Fibroblast of skin of back (primary cell): ENCODE measurements around the gene SLC1A7.

Experiments
- DNase-seq: peaks from one replicate; pipeline ENCODE4 v3.0.0-alpha.2; 2013

Gene SLC1A7

DNA sequence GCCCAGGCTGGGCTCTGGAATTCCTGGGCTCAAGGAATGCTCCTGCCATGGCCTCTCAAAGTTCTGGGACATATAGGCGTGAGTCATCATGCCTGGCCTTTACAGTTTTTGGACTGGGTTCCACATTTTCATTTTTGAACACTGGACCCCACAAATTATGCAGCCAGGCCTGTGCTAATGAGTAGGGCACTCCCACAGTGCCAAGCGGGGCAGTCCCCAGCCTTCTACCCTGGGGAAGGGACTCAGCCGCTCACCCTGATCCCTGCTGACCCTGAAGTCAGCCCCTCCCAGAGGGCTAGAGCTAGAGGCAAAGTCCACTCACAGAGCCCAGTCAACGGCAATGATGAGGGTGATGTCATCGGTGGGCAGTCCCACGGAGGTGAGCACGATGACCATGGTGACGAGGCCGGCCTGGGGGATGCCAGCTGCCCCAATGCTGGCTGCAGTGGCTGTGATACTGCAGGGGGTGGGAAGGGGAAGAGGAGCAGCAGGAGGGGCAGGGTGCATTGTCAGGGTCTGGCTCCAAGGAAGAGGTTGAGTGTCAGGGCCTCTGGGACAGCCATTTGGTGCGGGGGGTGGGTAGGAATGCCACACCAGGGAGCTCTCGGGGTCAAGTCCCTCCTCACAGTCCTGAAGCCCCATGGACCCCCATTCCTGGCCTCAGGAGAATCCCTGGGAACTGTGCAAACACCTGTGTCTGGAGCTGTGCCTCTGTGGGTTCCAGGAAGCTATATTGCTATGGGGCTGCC is 52.8 kb downstream of the SLC1A7 start:
- peak; percentile 58 for DNase-seq

DNA sequence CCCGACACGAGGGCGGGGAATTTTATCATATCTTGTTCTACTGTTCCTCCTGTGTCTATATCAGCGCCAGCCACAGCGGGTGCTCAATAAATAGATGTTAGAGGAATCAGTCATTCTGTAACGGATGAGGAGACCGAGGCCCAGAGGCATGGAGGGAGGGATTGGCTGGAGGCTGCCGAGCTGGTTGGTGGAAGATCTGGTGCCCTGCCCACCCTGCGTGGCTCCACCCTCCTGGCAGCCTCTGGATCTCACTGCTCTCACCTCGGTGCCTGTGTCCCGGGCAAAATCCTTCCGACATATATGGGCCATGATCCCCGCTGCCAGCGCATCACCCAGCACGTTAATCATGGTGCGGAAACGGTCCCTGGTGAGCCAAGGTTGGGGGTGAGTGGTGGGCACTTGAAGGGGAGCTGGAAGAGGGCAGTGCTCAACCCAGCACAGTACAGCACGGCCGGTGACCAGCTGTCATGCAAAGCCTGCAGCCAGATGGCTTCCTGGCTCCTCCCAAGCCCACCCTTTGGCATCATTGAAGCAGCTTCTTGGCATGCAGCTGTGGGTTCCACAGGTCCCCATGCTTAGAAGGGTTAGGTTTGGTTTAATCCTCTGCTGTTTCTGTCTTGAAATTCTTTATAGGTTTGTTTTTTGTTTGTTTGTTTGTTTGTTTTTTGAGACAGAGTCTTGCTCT is 53.7 kb downstream of the SLC1A7 start:
- DNase-seq, result no peak

DNA sequence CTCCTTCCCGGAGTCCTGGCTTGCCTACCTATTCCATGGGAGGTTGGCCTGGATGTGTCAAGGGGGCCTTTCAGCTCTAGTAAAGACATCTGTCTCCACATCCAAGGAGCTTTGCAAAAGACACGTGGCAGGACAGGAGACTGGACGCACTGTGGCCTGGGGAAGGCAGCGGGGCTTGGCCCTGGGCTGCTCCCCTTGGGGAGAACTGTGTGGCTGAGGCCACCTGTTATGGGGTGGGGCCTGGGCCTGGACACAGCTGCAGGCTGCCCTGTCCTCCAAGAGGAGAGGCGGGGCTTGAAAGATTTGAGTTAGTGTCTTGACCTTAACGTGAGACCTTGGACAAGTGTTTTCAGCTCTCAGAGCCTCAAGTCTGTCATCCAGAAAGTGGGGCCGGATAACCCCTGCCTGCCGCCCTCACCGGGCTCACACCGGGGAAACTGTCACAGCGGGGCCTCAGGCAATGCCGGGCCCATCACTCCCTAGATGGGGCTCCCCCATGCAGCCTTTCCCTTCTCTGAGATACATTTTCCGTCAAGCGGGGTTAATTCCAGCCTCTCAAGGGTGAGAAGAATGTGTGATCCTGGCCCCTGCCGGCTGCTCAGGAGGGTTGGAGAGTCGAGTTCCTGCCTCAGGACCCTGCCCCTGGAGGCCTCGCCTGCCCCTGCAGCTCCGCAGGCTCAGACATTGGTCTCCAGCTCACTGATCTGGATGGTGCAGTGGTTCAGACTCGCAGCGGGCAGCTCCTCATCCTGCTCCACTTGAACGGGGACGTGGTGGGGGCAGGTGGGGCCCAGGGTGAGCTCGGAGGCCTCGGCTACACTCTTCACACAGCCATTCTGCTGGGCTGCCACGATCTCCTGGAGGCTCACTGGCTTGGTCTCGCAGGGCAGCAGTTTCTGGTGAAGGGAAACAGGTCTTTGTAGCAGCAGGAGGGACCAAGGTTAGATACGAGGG is 54.8 kb downstream of the SLC1A7 start:
- DNase-seq, result no peak

DNA sequence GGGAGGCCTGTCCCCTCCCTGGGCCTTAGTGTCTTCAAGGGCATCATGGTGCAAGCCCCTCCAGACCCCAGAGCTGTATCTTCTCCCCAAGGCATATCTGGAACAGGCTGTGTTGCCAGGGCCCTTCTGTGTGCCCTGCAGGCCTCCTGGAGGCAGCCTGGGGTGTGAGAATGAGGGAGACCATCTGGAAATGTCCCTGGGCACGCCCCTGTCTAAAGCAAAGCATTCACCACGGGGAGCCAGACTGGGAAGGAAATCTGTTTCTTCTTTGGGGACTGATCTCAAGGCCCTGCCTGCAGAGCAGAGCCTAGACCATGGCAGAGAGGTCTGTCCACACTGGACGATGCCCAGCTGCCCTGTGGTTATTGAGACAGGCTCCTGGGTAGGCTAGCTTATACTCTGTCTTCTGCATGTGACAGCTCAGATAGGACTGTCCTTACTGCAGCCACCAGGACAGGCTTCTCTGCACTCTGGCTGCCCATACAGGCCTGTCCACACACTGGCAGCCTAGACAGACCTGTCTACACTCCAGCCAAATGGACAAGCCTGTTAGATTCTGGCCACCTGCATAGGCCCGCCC is 55.9 kb downstream of the SLC1A7 start:
- no peak for DNase-seq

GRCh38 chr1:53085405-53085804 is 57.0 kb downstream of the SLC1A7 start:
- DNase-seq, result no peak

GRCh38 chr1:53084589-53084971 is 57.9 kb downstream of the SLC1A7 start:
- DNase-seq, result peak; percentile 16

DNA sequence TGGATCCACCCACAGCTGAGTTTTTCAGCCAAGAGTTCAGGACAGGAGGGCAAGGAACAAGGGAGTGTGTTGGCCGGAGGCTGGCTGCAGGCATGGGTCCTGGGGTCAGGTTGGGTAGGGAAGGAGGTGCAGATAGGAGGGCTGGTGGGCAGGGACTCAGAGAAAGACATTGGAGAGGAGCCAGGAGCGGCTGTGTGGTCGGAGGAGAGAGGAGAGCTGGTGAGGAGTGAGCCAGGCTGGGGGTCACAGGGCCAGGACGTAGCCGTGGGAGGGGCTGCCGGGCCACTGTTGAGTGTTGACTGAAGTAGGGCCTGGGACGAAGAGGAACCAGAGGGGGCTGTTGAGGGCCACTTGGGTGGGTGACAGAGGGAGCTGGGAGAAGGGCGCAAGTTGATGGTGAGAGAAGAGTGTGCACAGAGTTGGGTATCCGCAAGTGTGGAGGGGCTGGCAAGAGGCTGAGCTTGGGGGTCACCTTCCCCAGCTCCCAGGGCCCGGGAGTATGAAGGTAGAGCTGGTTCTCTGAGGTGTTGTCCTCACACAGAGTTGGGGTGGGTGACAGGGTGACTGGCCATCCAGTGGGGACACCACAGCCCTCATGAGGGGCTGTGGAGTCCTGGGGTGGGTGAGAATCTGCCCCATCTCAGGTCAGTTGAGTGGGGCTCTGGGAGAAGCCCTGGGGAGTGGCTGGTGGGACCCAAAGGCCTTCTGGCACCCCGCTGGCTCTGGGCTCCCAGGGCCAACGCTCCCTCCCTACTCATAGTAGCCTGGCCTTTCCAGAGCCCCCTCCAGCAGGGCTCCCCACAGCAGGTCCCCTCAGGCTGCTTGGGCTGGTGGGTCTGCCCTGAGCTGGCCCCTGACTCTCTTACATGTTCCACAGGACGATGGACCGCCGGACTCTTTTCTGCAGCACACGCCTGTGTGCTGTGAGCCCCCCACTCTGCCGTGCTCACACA is 58.5 kb downstream of the SLC1A7 start:
- no peak for DNase-seq

DNA sequence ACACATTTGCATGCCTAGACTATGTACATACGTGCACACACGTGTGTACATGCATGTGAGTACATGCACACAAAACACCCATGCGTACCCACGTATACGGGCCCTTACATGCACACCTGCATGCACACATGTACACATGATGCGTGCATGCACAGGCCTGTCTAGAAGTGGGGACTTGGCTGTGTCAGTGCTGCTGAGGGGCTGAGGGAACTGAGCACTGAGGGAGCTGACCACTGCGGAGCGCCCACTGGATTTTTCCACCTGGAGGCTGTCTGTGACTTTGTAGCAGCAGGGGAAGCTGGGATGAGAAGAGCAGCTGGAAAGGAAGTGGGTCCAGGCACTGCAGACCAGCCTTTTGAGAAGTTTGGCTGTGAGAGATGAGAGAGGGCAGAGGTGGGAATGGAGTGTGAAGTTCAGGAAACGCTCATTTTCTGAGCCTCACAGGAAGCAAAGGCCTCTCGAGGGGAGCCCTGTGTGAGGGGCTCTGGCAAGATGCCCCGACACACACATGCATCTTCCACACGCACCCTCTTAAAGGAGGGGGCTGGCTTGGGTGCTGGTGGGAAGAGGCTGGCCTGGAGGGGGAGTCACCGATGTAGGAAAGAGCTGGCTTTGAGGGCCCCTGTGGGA is 59.5 kb downstream of the SLC1A7 start:
- no peak for DNase-seq

DNA sequence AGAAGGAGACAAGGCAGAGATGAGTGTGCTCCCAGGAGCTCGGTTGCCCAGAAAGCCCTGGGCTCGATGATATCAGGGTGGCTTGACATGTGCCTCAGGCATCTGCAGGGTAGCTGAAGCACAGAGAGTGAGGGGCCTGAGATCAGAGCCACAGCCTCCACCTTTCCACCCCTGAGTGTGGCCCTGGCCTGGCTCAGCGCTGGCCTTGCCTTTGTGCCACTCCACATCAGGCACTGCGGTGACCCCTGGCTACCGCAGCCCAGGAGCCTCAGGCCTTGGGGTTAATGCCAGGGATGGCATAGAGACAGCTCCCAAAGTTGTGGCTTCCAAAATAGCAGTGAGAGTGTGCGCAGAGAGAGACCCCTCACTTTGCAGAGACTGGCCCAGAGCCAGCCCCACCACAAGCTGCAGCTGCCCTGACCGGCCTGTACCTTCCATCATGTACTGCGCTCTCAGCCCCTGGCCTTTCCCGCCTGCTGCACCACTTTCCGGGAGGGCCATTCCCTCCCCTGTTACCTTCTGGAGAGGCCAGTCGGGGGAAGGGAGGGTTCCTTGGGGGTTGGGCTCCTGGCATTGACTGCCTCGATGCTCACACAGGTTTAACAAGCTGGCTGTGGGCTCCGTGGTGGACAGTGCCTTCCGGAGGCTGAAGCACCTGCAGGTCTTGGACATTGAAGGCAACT is 60.9 kb downstream of the SLC1A7 start:
- no peak for DNase-seq

GRCh38 chr1:53080769-53081168 is 61.7 kb downstream of the SLC1A7 start:
- DNase-seq, result no peak

DNA sequence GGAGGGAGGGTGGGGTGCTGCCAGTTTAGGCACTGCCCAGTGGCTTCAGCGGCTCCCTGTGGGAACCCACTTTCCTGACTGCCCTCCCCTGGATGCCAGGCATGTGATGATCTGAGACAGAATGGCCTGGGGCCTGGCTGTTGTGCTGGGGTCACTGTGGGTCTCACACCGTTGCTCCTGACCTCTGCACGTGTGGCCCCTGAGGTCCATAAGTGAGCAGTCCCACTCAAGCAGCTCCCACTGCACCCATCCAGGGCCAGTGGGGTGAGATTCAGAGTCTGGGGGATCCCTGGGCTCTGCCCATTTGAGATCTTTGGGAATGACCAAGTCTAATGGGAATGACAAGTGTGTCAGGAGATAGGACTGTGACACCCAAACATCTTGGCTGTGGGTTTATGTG is 62.4 kb downstream of the SLC1A7 start:
- DNase-seq, result no peak

DNA sequence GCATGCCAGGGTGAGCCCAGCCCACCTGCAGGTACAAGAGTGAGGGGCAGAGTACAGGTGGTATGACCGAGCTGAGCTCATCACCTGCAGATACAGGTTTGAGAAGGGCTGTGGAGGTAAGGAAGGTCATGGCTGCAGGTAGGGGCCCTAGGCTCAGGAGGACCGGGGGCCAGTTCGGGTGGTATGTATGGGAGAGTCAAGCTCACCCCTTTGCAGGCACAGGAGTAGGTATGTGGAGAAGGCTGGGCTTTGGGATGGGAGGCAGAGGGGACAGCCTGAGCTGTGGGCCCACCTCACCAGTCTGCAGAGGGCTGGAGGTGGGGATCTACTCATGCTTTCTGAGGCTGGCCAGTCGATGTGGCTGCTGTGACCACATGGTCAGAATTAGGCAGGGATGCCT is 63.2 kb downstream of the SLC1A7 start:
- DNase-seq, result no peak

DNA sequence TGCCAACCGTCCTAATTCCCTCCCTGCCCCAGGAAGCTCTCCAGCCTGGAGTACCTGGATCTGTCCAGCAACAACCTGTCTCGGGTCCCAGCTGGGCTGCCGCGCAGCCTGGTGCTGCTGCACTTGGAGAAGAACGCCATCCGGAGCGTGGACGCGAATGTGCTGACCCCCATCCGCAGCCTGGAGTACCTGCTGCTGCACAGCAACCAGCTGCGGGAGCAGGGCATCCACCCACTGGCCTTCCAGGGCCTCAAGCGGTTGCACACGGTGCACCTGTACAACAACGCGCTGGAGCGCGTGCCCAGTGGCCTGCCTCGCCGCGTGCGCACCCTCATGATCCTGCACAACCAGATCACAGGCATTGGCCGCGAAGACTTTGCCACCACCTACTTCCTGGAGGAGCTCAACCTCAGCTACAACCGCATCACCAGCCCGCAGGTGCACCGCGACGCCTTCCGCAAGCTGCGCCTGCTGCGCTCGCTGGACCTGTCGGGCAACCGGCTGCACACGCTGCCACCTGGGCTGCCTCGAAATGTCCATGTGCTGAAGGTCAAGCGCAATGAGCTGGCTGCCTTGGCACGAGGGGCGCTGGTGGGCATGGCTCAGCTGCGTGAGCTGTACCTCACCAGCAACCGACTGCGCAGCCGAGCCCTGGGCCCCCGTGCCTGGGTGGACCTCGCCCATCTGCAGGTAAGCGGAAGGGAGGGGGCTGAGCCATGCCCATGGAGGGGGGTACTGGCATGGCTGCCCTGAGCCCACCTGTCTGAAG is 63.9 kb downstream of the SLC1A7 start:
- no peak for DNase-seq

DNA sequence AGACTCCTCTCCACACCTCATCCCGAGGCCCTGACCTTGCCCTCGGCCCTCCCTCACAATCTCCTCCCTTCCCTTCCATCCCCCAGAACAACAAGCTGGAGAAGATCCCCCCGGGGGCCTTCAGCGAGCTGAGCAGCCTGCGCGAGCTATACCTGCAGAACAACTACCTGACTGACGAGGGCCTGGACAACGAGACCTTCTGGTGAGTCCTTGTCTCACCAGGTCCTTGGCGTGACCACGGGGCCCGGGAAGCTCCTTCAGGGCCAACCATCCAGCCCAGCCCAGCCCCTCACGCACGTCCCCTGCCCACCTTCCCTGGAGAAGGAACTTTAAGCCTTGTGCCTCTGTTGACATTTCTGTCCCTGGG is 64.9 kb downstream of the SLC1A7 start:
- DNase-seq, result no peak

DNA sequence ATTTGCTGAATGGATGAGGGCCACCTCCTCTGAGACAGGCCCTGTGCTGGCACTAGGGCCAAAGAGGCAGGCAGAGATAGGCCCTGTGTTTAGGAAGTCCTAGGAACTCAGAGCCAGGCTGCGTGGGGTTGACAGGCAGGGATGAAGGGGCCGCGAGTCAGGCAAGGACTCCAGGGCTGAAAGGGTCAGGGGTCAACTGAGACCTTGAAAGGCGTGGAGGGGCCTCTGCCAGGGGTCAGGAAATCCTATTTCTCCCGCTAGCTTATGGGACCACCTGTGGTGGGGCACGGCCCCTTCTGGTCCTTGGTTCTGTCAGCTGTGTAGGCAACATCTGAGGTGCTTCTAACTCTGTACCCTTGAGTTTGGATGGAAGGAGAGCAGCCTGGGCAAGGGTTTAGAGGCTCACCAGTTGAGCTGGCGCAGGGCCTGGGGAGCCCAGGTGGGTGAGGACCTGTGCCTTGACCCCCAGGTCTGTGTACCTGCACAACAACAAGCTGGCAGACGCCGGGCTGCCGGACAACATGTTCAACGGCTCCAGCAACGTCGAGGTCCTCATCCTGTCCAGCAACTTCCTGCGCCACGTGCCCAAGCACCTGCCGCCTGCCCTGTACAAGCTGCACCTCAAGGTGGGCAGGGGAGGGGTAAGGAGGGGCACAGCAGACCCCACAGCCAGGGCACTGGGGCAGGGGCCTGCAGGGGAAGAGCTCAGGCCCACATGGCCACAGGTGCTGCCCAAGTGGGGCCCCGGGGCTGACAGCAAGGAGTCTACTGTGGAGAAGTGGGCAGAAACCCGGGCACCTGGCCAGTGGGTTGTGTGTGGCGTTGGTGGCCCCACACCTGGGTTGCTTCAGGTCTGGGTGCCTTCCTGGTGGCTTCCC is 65.5 kb downstream of the SLC1A7 start:
- DNase-seq, result no peak

GRCh38 chr1:53076165-53076564 is 66.3 kb downstream of the SLC1A7 start:
- DNase-seq, result no peak

DNA sequence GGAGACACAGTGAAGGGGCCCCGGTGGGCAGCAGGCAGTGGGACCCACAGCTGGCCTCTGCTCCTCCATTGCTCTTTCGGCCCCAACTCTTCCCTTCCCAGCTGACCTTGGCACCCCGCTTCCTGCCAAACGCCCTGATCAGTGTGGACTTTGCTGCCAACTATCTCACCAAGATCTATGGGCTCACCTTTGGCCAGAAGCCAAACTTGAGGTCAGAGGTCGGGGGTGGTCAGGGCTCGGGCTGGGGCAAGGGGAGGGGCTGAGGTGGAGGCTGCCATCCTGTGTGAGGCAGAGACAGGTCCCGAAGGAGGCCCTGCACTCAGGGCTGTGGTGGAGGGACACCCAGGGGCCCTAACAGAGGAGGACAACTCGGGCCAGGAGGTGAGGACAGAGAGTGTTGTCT is 66.7 kb downstream of the SLC1A7 start:
- no peak for DNase-seq

DNA sequence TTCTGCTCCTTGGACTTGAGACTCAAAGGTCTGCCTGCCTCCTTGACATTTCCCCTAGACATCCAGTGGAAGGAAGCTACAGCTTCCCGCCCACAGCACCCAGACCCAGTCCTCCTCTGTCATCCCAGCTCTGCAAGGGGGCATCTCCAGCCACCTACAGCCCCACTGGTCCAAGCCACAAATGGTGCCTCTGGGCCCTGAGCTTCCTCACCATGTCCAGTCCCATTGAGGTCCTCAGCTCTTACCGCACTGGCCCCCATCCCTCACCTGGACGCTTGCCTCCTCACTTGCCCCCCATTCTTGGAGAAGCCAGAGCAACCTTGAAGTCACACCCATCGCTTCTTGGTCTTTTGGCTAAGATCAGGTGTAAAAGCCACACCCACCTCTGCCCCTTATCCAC is 67.2 kb downstream of the SLC1A7 start:
- no peak for DNase-seq
